PC-9 (cell line): ENCODE data around the gene FBXO34. TPM values are rescaled to one million over a fixed set of nuclear protein-coding genes. Genes with fewer than 3 reads are reported as not detected.

Experiments used
- BruUV-seq: library from RNA; stranded (reverse); fragments of 400-500 nt; replicated peaks from 2 replicates; lab custom pipeline; 2021; lab: Mats Ljungman, UMichigan
- CTCF ChIA-PET: fragments of 300-600 bp; sonication (Branson Sonifier 250); formaldehyde crosslinking; loops from one replicate; lab custom pipeline; 2022; ENCODE audit warnings: antibody characterized with exemption; lab: Charles Lee
- POLR2A ChIA-PET: fragments of 300-600 bp; sonication (Branson Sonifier 250); formaldehyde crosslinking; loops from one replicate; lab custom pipeline; 2022; ENCODE audit warnings: antibody characterized with exemption; ENCODE audit not compliant: unreplicated experiment; lab: Charles Lee
- DNase-seq, 2 experiments: peaks; one replicate each; pipeline versions ENCODE4 v3.0.0 to v3.0.0-alpha.2; 2015 to 2022; ENCODE audit warnings: mixed read lengths in 1 of 2
- H2AFZ ChIP-seq: fragments of 200-600 bp; sonication (generic); 2 replicates; pipeline ENCODE4 v1.8.1; 2017; ENCODE audit warnings: antibody characterized with exemption
- H3F3A ChIP-seq: fragments of 200-600 bp; sonication (generic); 2 replicates; pipeline ENCODE4 v1.8.1; 2017; ENCODE audit warnings: antibody characterized with exemption, mild to moderate bottlenecking, low read depth; ENCODE audit not compliant: insufficient read depth
- H3K27ac ChIP-seq: fragments of 200-600 bp; sonication (generic); 2 replicates; pipeline ENCODE4 v1.6.1; 2016; ENCODE audit warnings: mixed run types
- H3K27me3 ChIP-seq: fragments of 200-600 bp; sonication (generic); 2 replicates; pipeline ENCODE4 v1.6.1; 2016; ENCODE audit warnings: low read depth, mixed run types; ENCODE audit not compliant: insufficient read depth
- H3K36me3 ChIP-seq: fragments of 200-600 bp; sonication (generic); 2 replicates; pipeline ENCODE4 v1.6.1; 2016; ENCODE audit warnings: low read depth, mixed run types
- H3K4me1 ChIP-seq: fragments of 200-600 bp; sonication (generic); replicated peaks from 2 replicates; pipeline ENCODE4 v1.6.1; 2016; ENCODE audit warnings: mixed run types; ENCODE audit not compliant: insufficient read depth
- H3K4me2 ChIP-seq: fragments of 200-600 bp; sonication (generic); 2 replicates; pipeline ENCODE4 v1.6.1; 2017; ENCODE audit warnings: mixed run types
- H3K4me3 ChIP-seq: fragments of 200-600 bp; sonication (generic); 2 replicates; pipeline ENCODE4 v1.6.1; 2016; ENCODE audit warnings: mixed run types
- H3K79me2 ChIP-seq: fragments of 200-600 bp; sonication (generic); 2 replicates; pipeline ENCODE4 v1.6.1; 2017; ENCODE audit warnings: low read depth, mixed run types
- H3K9me2 ChIP-seq: fragments of 200-600 bp; sonication (generic); 2 replicates; pipeline ENCODE4 v1.8.1; 2017; ENCODE audit warnings: mild to moderate bottlenecking; ENCODE audit not compliant: insufficient read depth
- H3K9me3 ChIP-seq: fragments of 200-600 bp; sonication (generic); 2 replicates; pipeline ENCODE4 v1.8.1; 2016; ENCODE audit warnings: low read depth; ENCODE audit not compliant: insufficient read depth
- H4K20me1 ChIP-seq: fragments of 200-600 bp; sonication (generic); 2 replicates; pipeline ENCODE4 v1.8.1; 2017; ENCODE audit not compliant: insufficient read depth
- EZH2 ChIP-seq: fragments of 200-600 bp; sonication (generic); IDR thresholded peaks from 2 replicates; pipeline ENCODE4 v1.8.0; 2017; ENCODE audit warnings: antibody characterized with exemption, low read depth
- intact Hi-C: fragments of 100-400 bp; cut with micrococcal nuclease; formaldehyde crosslinking; loops from one replicate; pipeline ENCODE4 v1.10.0; 2022; ENCODE audit not compliant: unreplicated experiment
- total RNA-seq: library from RNA; stranded (reverse); gene quantifications from 2 replicates; pipeline ENCODE4 v1.2.3, GENCODE V29; 2021
- TF ChIP-seq, protein P1 (sequence below): fragments of 200-600 bp; sonication (generic); conservative IDR thresholded peaks from 2 replicates; pipeline ENCODE4 v1.6.1; 2017; ENCODE audit warnings: mixed run types, antibody characterized with exemption, mild to moderate bottlenecking, moderate library complexity

The FBXO34 gene
- total RNA-seq, 1 experiment from 2014 or later: 32.8 TPM

DNA sequence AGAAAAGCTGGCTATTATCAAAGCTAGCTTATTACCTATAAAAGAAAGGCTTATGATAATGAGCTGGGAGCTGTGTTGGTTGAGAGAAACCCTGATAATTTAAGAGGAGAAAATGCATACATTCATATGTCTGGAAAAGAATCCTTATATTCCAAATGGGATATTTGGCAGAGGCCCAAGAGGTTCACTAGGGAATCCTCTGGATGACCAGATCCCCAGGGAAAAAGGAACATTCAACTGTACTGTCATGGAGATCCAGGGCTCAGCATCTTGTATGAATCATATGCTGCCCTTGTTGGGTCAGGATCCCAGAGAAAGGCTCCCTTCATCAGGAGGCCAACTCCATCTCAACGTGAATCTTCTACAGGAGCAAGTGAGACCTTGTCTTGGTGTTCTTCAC lies 16.6 kb upstream of the FBXO34 start:
- no peak for DNase-seq
- H3K4me3 ChIP-seq: no peak overlapping the region
- no peaks in the 10 kb centered on the region for H3K9me3 ChIP-seq
- H3K36me3 ChIP-seq: no peaks in the 10 kb centered on the region
- no peaks in the 10 kb centered on the region for H3K4me1 ChIP-seq
- BruUV-seq: no TSS peak
- ChIA-PET CTCF (no interaction called here), POLR2A (interaction anchor here (0.7 kb wide), 1 partner anchor 687 kb away, joined by 4 read pairs; the partner anchor contains the start of gene SAMD4A)
- H3K27ac ChIP-seq: no peak overlapping the region
- intact Hi-C loops: no loop called here
- no peaks in the 10 kb centered on the region for H4K20me1 ChIP-seq
- H3K79me2 ChIP-seq: no peaks in the 10 kb centered on the region
- H3F3A ChIP-seq: no peaks in the 10 kb centered on the region
- H3K4me2 ChIP-seq: no peak overlapping the region
- H2AFZ ChIP-seq: no peak overlapping the region
- TF ChIP-seq, protein P1, sequence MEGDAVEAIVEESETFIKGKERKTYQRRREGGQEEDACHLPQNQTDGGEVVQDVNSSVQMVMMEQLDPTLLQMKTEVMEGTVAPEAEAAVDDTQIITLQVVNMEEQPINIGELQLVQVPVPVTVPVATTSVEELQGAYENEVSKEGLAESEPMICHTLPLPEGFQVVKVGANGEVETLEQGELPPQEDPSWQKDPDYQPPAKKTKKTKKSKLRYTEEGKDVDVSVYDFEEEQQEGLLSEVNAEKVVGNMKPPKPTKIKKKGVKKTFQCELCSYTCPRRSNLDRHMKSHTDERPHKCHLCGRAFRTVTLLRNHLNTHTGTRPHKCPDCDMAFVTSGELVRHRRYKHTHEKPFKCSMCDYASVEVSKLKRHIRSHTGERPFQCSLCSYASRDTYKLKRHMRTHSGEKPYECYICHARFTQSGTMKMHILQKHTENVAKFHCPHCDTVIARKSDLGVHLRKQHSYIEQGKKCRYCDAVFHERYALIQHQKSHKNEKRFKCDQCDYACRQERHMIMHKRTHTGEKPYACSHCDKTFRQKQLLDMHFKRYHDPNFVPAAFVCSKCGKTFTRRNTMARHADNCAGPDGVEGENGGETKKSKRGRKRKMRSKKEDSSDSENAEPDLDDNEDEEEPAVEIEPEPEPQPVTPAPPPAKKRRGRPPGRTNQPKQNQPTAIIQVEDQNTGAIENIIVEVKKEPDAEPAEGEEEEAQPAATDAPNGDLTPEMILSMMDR: no peak
- TF ChIP-seq EZH2: no peak
- H3K9me2 ChIP-seq: no peaks in the 10 kb centered on the region
- no peaks in the 10 kb centered on the region for H3K27me3 ChIP-seq

DNA sequence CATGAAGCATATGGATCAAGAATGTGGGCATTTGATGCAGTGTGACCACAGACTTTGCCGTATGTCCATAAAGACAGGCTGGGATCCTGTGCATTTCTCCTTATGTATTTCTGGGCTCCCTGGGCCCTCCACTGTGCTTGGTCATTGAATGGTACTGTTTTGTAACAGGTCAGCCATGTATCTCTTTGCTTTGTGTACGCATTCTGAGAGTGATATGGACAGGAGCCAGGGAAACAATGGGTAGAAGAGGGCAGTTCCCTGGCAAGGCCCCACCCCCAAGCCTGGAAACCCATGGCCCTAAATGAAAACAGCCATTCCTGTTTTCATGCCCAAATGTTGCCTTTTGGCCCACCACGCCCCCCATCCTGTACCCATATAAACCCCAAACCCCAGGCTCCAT lies 15.2 kb upstream of the FBXO34 start:
- ChIA-PET CTCF (no interaction called here), POLR2A (no interaction called here)
- Histone ChIP-seq H3K9me3 (no peaks in the 10 kb centered on the region), H3K9me2 (no peaks in the 10 kb centered on the region), H2AFZ (no peak overlapping the region), H3K4me1 (no peaks in the 10 kb centered on the region), H3K4me3 (no peak overlapping the region), H3K27me3 (no peaks in the 10 kb centered on the region), H3K36me3 (no peaks in the 10 kb centered on the region), H4K20me1 (no peaks in the 10 kb centered on the region), H3K79me2 (no peaks in the 10 kb centered on the region), H3F3A (no peaks in the 10 kb centered on the region), H3K27ac (no peak overlapping the region), H3K4me2 (no peak overlapping the region)
- intact Hi-C loops: no loop called here
- no peak for DNase-seq
- TF ChIP-seq, protein P1: no peak
- no peak for TF ChIP-seq EZH2
- no TSS peak for BruUV-seq

DNA sequence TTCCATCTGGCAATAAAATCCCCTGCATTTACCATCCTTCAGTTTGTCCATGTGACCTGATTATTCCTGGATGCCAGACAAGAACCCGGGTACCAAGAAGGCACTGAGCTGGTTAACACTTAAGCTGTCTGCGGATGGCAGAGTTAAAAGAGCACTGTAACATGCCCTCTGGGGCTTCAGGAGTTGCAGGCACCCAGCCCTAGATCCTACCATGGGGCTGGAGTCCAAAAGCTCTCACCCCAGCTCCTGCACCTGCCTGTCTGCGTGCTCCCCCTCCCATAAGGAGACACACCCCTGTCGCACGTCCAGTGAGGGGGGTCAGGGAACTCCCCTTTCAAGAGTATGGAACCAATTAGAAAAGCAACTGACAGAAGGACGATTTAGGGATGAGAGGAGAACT lies 14.6 kb upstream of the FBXO34 start:
- POLR2A ChIA-PET: no interaction called here
- intact Hi-C loops: no loop called here
- CTCF ChIA-PET: no interaction called here

More for the DNA sequence above, 14.6 kb upstream of the FBXO34 start:
- no peak overlapping the region for H3K27ac ChIP-seq
- H3K27me3 ChIP-seq: no peaks in the 10 kb centered on the region
- BruUV-seq: no TSS peak
- no peaks in the 10 kb centered on the region for H3F3A ChIP-seq
- no peaks in the 10 kb centered on the region for H3K4me1 ChIP-seq
- no peak overlapping the region for H2AFZ ChIP-seq
- DNase-seq: no peak
- no peak overlapping the region for H3K4me2 ChIP-seq
- H3K9me2 ChIP-seq: no peaks in the 10 kb centered on the region
- no peaks in the 10 kb centered on the region for H3K9me3 ChIP-seq
- no peaks in the 10 kb centered on the region for H3K79me2 ChIP-seq
- H4K20me1 ChIP-seq: no peaks in the 10 kb centered on the region
- no peak overlapping the region for H3K4me3 ChIP-seq
- no peak for TF ChIP-seq EZH2
- TF ChIP-seq, protein P1: no peak
- H3K36me3 ChIP-seq: no peaks in the 10 kb centered on the region
